Measurements from ENCODE around the gene ZNF407. TPM values are rescaled to one million over a fixed set of nuclear protein-coding genes. Genes with fewer than 3 reads are reported as not detected.

ZNF407 gene
- total and polyA plus RNA-seq, 9 donors = 5.3 to 22.3 (median 18.7) TPM

GRCh38 chr18:74831571-74832250 is 234.0 kb downstream of the ZNF407 start:
- intact Hi-C loops (cut with DNase I) = no loop called here
- Histone ChIP-seq H3K4me1 (ENCODE audit: insufficient read depth) (no peaks in the 10 kb centered on the region), H3K27ac (no peak overlapping the region), H3K4me3 (no peak overlapping the region), H3K36me3 (no peaks in the 10 kb centered on the region), H3K27me3 (no peaks in the 10 kb centered on the region), H3K9me3 (no peaks in the 10 kb centered on the region)
- WGBS, 3 donors = 89 to 96% (median 92%) methylated on average over 13 of the region's 13 CpGs
- no peak for DNase-seq
- TF ChIP-seq EP300 (IDR thresholded peaks at IDR 0.05) = no peak
- TF ChIP-seq, protein P1, sequence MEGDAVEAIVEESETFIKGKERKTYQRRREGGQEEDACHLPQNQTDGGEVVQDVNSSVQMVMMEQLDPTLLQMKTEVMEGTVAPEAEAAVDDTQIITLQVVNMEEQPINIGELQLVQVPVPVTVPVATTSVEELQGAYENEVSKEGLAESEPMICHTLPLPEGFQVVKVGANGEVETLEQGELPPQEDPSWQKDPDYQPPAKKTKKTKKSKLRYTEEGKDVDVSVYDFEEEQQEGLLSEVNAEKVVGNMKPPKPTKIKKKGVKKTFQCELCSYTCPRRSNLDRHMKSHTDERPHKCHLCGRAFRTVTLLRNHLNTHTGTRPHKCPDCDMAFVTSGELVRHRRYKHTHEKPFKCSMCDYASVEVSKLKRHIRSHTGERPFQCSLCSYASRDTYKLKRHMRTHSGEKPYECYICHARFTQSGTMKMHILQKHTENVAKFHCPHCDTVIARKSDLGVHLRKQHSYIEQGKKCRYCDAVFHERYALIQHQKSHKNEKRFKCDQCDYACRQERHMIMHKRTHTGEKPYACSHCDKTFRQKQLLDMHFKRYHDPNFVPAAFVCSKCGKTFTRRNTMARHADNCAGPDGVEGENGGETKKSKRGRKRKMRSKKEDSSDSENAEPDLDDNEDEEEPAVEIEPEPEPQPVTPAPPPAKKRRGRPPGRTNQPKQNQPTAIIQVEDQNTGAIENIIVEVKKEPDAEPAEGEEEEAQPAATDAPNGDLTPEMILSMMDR (IDR thresholded peaks at IDR 0.05) = no peak
- TF ChIP-seq POLR2A (IDR thresholded peaks at IDR 0.05) = no peak

GRCh38 chr18:74832381-74832780 is 234.7 kb downstream of the ZNF407 start:
- TF ChIP-seq POLR2A (IDR thresholded peaks at IDR 0.05) (no peak), EP300 (IDR thresholded peaks at IDR 0.05) (no peak)
- TF ChIP-seq, protein P1 (IDR thresholded peaks at IDR 0.05) = no peak

GRCh38 chr18:74832999-74833398 is 235.3 kb downstream of the ZNF407 start:
- 93 to 98% (median 98%) methylated on average over 1 of the region's 1 CpG for WGBS, 3 donors
- Histone ChIP-seq H3K9me3 (no peaks in the 10 kb centered on the region), H3K27me3 (no peaks in the 10 kb centered on the region), H3K4me1 (ENCODE audit: insufficient read depth) (no peaks in the 10 kb centered on the region), H3K4me3 (no peak overlapping the region), H3K36me3 (no peaks in the 10 kb centered on the region), H3K27ac (no peak overlapping the region)
- no peak for DNase-seq
- intact Hi-C loops (cut with DNase I) = no loop called here
- no peak for TF ChIP-seq POLR2A (IDR thresholded peaks at IDR 0.05)
- no peak for TF ChIP-seq EP300 (IDR thresholded peaks at IDR 0.05)
- TF ChIP-seq, protein P1 (IDR thresholded peaks at IDR 0.05) = no peak

More at GRCh38 chr18:74832381-74832780, 234.7 kb downstream of the ZNF407 start:
- no peak for DNase-seq
- Histone ChIP-seq H3K27ac (no peak overlapping the region), H3K27me3 (no peaks in the 10 kb centered on the region), H3K36me3 (no peaks in the 10 kb centered on the region), H3K4me1 (ENCODE audit: insufficient read depth) (no peaks in the 10 kb centered on the region), H3K4me3 (no peak overlapping the region), H3K9me3 (no peaks in the 10 kb centered on the region)
- intact Hi-C loops (cut with DNase I) = no loop called here

- H3K36me3 ChIP-seq = no peaks in the 10 kb centered on the region
- intact Hi-C loops (cut with DNase I) = no loop called here
- 90 to 94% (median 92%) methylated on average over 9 of the region's 9 CpGs for WGBS, 3 donors
- H3K4me3 ChIP-seq = no peak overlapping the region
- H3K9me3 ChIP-seq = no peaks in the 10 kb centered on the region
- H3K4me1 ChIP-seq (ENCODE audit: insufficient read depth) = no peaks in the 10 kb centered on the region
- no peak for DNase-seq
- no peak for TF ChIP-seq EP300 (IDR thresholded peaks at IDR 0.05)
- TF ChIP-seq POLR2A (IDR thresholded peaks at IDR 0.05) = no peak
- TF ChIP-seq, protein P1 (IDR thresholded peaks at IDR 0.05) = no peak
- H3K27ac ChIP-seq = no peak overlapping the region
- no peaks in the 10 kb centered on the region for H3K27me3 ChIP-seq
Observed at GRCh38 chr18:74834424-74835309, 237.0 kb downstream of the ZNF407 start.
